Gastroesophageal sphincter (tissue), 4 donors: ENCODE results near the gene SUSD2. TPM values are rescaled to one million over a fixed set of nuclear protein-coding genes. Genes with fewer than 3 reads are reported as not detected.

ENCODE experiments used
- ATAC-seq: fragments of 150-250 bp; one replicate; pipeline ENCODE4 v1.9.1; 2016; ENCODE audit warnings: mild to moderate bottlenecking, moderate library complexity
- H3K27ac ChIP-seq, 4 donors: fragments of 200-600 bp; sonication (generic) in 3 of 4; 1 replicate in 3 of 4; 2 replicates in 1 of 4; pipeline ENCODE4 v1.5.1; 2016 to 2019
- H3K27me3 ChIP-seq: fragments of 200-600 bp; sonication (generic); one replicate; pipeline ENCODE4 v1.5.1; 2019
- H3K36me3 ChIP-seq, 2 donors: fragments of 200-600 bp; sonication (generic); one replicate each; pipeline ENCODE4 v1.5.1; 2019; ENCODE audit warnings: control low read depth in 1 of 2
- H3K4me1 ChIP-seq, 3 donors: fragments of 200-600 bp; sonication (generic); 1 replicate in 2 of 3; 2 replicates in 1 of 3; pipeline ENCODE4 v1.5.1; 2016 to 2019; ENCODE audit warnings: control low read depth in 2 of 3
- H3K4me3 ChIP-seq, 2 donors: fragments of 200-600 bp; sonication (generic); one replicate each; pipeline ENCODE4 v1.5.1; 2019; ENCODE audit warnings: mild to moderate bottlenecking in 1 of 2, moderate library complexity in 1 of 2
- H3K9me3 ChIP-seq, 3 donors: fragments of 200-600 bp; sonication (generic); one replicate each; pipeline ENCODE4 v1.5.1; 2017 to 2019; ENCODE audit warnings: control low read depth in 2 of 3
- EP300 ChIP-seq: sonication (generic); formaldehyde crosslinking; IDR thresholded peaks from one replicate; pipeline ENCODE4 v1.6.1; 2017; ENCODE audit warnings: antibody characterized with exemption, mild to moderate bottlenecking
- POLR2A ChIP-seq, 2 donors: fragments of 450-650 bp; IDR thresholded peaks; one replicate each; pipeline ENCODE4 v1.6.1; 2017; ENCODE audit warnings: antibody characterized with exemption in 2 of 2, mild to moderate bottlenecking in 2 of 2, moderate library complexity in 1 of 2
- POLR2AphosphoS5 ChIP-seq: sonication (generic); formaldehyde crosslinking; IDR thresholded peaks from one replicate; pipeline ENCODE4 v1.6.1; 2017; ENCODE audit warnings: antibody characterized with exemption
- WGBS, 2 donors: methylation state at CpG; one replicate each; pipeline ENCODE4 v1.1.5; 2018; ENCODE audit warnings: low coverage in 1 of 2; 5-methylcytosine and 5-hydroxymethylcytosine counted together
- total RNA-seq, 4 donors: library from RNA; depleted of rRNA; stranded (reverse); fragments of >200 nt; gene quantifications; one replicate each; pipeline ENCODE4 v1.1.0, GENCODE V29; 2016
- TF ChIP-seq, protein P1 (sequence below), 4 experiments: fragments of 200-600 bp in 2 of 4; fragments of 450-650 bp in 2 of 4; sonication (generic) in 1 of 4; IDR thresholded peaks; one replicate each; pipeline ENCODE4 v1.5.1; 2017 to 2019; ENCODE audit warnings: antibody characterized with exemption in 4 of 4, mild to moderate bottlenecking in 2 of 4, moderate library complexity in 2 of 4

SUSD2 gene
- total RNA-seq, 4 donors from 2014 or later, result 2.4 to 5.0 (median 4.4) TPM

DNA sequence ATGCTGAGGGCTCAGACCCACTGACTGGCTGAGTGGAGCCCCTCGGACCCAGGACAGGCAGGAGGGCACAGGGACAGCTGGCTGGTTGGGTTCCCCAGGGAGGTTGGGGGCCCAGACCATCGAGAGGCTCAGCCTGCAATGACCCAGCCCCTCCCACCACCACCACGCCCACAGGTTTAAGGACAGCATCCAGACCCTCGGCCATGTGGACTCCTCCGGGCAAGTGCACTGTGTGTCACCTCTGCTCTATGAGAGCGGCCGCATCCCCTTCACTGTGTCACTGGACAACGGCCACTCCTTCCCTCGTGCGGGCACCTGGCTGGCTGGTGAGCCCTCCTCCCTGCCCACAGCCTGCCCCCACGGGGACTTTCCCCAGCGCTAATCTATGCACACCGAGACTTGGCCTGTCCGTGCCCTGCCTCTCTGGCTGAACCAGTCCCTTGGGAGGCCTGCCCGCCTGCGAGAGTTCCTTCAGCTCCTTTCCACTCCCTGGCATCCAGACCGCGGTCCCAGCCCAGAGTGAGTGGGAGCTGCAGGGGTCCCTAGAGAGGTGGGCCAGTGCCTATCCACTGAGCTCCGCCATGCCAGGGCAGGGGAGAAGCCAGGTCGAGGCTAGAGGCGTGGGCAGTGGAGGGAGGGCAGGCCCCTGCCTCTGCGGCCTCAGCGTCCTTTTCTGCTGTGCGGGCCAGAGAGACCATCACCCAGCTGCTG lies 2.2 kb downstream of the SUSD2 start:
- Histone ChIP-seq H3K4me3 (no peak overlapping the region), H3K4me1 (peaks cover 0 to 45% (median 16%) of the 10 kb centered on the region in 3 donors), H3K27me3 (no peaks in the 10 kb centered on the region), H3K36me3 (peaks cover 0 to 34% of the 10 kb centered on the region in 2 donors), H3K27ac (no peak overlapping the region), H3K9me3 (no peaks in the 10 kb centered on the region)
- no peak for TF ChIP-seq EP300
- TF ChIP-seq POLR2A (IDR thresholded peaks at IDR 0.05), result no peak
- TF ChIP-seq, protein P1, sequence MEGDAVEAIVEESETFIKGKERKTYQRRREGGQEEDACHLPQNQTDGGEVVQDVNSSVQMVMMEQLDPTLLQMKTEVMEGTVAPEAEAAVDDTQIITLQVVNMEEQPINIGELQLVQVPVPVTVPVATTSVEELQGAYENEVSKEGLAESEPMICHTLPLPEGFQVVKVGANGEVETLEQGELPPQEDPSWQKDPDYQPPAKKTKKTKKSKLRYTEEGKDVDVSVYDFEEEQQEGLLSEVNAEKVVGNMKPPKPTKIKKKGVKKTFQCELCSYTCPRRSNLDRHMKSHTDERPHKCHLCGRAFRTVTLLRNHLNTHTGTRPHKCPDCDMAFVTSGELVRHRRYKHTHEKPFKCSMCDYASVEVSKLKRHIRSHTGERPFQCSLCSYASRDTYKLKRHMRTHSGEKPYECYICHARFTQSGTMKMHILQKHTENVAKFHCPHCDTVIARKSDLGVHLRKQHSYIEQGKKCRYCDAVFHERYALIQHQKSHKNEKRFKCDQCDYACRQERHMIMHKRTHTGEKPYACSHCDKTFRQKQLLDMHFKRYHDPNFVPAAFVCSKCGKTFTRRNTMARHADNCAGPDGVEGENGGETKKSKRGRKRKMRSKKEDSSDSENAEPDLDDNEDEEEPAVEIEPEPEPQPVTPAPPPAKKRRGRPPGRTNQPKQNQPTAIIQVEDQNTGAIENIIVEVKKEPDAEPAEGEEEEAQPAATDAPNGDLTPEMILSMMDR (IDR thresholded peaks at IDR 0.05), result no peak
- ATAC-seq, result no peak
- WGBS, 2 donors, result 100% methylated on average over 1 of the region's 24 CpGs; no CpG with 5 or more reads in 1 of the 2 donors

DNA sequence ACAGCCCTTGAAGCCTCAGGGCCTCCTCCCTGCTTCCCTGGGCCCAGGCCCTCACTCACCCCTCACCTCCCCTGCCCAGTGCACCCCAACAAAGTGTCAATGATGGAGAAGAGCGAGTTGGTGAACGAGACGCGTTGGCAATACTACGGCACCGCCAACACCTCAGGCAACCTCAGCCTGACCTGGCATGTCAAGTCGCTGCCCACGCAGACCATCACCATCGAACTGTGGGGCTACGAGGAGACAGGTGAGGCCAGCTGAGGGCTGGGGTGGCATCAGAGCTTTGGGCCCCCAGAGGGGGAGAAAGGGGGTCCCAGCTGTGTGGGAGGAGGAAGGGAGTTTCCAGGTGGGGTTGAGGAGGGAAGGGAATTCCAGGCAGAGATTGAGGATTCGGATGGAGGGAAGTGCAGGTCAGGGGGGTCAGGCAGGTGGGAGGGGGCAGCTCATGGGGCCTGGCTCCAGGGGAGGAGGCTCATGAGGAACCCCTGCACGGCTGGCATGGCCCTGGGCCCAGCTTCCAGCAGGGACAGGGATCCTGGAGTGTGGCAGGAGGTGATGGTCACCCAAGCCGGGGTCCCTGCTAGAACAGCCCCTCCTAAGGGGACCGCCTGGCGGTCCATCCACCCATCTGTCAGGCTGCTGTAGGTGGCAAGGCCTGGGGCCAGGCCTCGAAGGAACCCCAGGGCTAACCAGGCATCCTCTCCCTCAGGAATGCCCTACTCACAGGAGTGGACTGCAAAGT lies 2.9 kb downstream of the SUSD2 start:
- Histone ChIP-seq H3K4me1 (peaks cover 0 to 41% (median 16%) of the 10 kb centered on the region in 3 donors), H3K4me3 (no peak overlapping the region), H3K27ac (no peak overlapping the region), H3K36me3 (peaks cover 0 to 32% of the 10 kb centered on the region in 2 donors), H3K9me3 (no peaks in the 10 kb centered on the region), H3K27me3 (no peaks in the 10 kb centered on the region)
- TF ChIP-seq EP300 (no peak), POLR2AphosphoS5 (no peak), POLR2A (IDR thresholded peaks at IDR 0.05) (no peak)
- TF ChIP-seq, protein P1 (IDR thresholded peaks at IDR 0.05), result no peak
- ATAC-seq, result no peak
- 87% methylated on average over 5 of the region's 16 CpGs; no CpG with 5 or more reads in 1 of the 2 donors for whole genome bisulfite sequencing, 2 donors

DNA sequence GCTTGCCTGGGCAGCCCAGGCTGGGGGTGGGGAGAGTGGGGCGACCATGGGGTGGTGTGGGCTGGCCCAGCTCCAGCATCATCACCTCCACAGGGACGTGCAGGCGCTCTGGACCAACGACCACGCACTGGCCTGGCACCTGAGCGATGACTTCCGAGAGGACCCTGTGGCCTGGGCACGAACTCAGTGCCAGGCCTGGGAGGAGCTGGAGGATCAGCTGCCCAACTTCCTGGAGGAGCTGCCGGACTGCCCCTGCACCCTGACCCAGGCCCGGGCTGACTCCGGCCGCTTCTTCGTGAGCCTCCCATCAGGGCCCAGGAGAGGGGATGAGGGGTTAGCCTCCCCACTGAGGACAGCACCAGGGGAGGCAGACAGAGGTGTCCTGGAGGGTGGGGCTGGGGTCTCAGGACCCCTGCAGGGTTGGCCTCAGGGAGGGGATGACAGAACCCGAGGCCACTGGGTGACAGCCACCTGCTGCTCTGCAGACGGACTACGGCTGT lies 3.8 kb downstream of the SUSD2 start:
- peaks cover 0 to 41% (median 19%) of the 10 kb centered on the region in 3 donors for H3K4me1 ChIP-seq
- no peak for ATAC-seq
- H3K27me3 ChIP-seq, result no peaks in the 10 kb centered on the region
- WGBS, 2 donors, result no CpG with 5 or more reads among the region's 16 CpGs
- no peaks in the 10 kb centered on the region for H3K9me3 ChIP-seq
- H3K36me3 ChIP-seq, result peaks cover 0 to 29% of the 10 kb centered on the region in 2 donors
- H3K27ac ChIP-seq, result no peak overlapping the region
- TF ChIP-seq EP300 (no peak), POLR2AphosphoS5 (no peak), POLR2A (IDR thresholded peaks at IDR 0.05) (no peak)
- H3K4me3 ChIP-seq, result no peak overlapping the region

DNA sequence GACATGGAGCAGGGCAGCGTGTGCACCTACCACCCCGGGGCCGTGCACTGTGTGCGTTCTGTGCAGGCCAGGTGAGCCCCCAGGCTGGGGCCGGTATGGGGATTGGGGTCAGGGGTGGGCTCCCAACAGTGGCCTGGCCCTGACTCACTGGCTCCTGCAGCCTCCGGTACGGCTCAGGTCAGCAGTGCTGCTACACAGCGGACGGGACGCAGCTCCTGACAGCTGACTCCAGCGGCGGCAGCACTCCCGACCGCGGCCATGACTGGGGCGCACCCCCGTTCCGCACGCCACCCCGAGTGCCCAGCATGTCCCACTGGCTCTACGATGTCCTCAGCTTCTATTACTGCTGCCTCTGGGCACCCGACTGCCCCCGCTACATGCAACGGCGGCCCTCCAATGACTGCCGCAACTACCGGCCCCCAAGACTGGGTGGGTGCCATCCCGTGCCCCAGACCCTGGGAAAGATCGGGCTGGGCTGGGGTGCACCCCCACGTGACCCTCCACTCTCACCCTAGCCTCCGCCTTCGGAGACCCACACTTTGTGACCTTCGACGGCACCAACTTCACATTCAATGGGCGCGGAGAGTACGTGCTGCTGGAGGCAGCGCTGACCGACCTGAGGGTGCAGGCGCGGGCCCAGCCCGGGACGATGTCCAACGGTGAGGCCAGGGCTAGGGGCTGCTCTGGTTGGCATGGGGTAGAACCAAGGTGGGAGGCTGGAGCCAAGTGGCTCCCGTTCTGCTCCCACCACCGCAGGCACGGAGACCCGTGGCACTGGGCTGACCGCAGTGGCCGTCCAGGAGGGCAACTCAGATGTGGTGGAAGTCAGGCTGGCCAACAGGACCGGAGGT lies 4.4 kb downstream of the SUSD2 start:
- no peak overlapping the region for H3K4me3 ChIP-seq
- no peak for ATAC-seq
- peaks cover 0 to 29% of the 10 kb centered on the region in 2 donors for H3K36me3 ChIP-seq
- no peak for TF ChIP-seq POLR2A (IDR thresholded peaks at IDR 0.05)
- TF ChIP-seq POLR2AphosphoS5, result no peak
- TF ChIP-seq, protein P1 (IDR thresholded peaks at IDR 0.05), result no peak
- TF ChIP-seq EP300, result no peak
- 90 to 93% methylated on average over 3 to 8 of the region's 51 CpGs for WGBS, 2 donors
- H3K9me3 ChIP-seq, result no peaks in the 10 kb centered on the region
- peaks cover 0 to 41% (median 19%) of the 10 kb centered on the region in 3 donors for H3K4me1 ChIP-seq
- no peak overlapping the region for H3K27ac ChIP-seq
- no peaks in the 10 kb centered on the region for H3K27me3 ChIP-seq

DNA sequence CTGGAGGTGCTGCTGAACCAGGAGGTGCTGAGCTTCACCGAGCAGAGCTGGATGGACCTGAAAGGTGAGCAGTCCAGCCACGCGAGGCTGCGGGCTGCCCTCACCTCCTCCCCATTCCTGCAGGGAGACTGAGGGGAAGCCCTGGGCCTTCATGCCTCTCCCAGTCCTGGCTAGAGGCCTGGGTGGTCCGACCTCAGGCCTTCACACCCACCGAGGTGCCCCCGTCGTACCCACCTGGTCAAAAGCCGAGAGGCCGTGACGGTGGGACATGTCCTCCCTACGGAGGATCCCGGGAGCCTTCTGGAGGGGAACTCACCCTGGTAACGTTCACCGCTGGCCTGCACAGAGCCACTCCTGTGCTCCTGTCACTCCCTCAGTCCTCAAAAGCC lies 5.1 kb downstream of the SUSD2 start:
- H3K27ac ChIP-seq, result no peak overlapping the region
- 90% methylated on average over 2 of the region's 15 CpGs; no CpG with 5 or more reads in 1 of the 2 donors for WGBS, 2 donors
- TF ChIP-seq, protein P1 (IDR thresholded peaks at IDR 0.05), result no peak
- TF ChIP-seq POLR2AphosphoS5, result no peak
- no peak for TF ChIP-seq EP300
- TF ChIP-seq POLR2A (IDR thresholded peaks at IDR 0.05), result no peak
- no peaks in the 10 kb centered on the region for H3K27me3 ChIP-seq
- no peaks in the 10 kb centered on the region for H3K9me3 ChIP-seq
- H3K4me1 ChIP-seq, result peaks cover 0 to 35% (median 13%) of the 10 kb centered on the region in 3 donors
- ATAC-seq, result no peak
- no peak overlapping the region for H3K4me3 ChIP-seq
- H3K36me3 ChIP-seq, result peaks cover 0 to 29% of the 10 kb centered on the region in 2 donors
